Gastroesophageal sphincter (tissue), 3 donors: ENCODE measurements around the gene MNAT1.

Experiments
- EP300 ChIP-seq: sonication (generic); formaldehyde crosslinking; IDR thresholded peaks from one replicate; pipeline ENCODE4 v1.6.1; 2017; ENCODE audit warnings: antibody characterized with exemption, mild to moderate bottlenecking
- POLR2A ChIP-seq, 2 donors: fragments of 450-650 bp; IDR thresholded peaks; one replicate each; pipeline ENCODE4 v1.6.1; 2017; ENCODE audit warnings: antibody characterized with exemption in 2 of 2, mild to moderate bottlenecking in 2 of 2, moderate library complexity in 1 of 2
- POLR2AphosphoS5 ChIP-seq: sonication (generic); formaldehyde crosslinking; IDR thresholded peaks from one replicate; pipeline ENCODE4 v1.6.1; 2017; ENCODE audit warnings: antibody characterized with exemption
- TF ChIP-seq, protein P1 (sequence below), 4 experiments: fragments of 200-600 bp in 2 of 4; fragments of 450-650 bp in 2 of 4; sonication (generic) in 1 of 4; IDR thresholded peaks; one replicate each; pipeline ENCODE4 v1.5.1; 2017 to 2019; ENCODE audit warnings: antibody characterized with exemption in 4 of 4, mild to moderate bottlenecking in 2 of 4, moderate library complexity in 2 of 4

DNA sequence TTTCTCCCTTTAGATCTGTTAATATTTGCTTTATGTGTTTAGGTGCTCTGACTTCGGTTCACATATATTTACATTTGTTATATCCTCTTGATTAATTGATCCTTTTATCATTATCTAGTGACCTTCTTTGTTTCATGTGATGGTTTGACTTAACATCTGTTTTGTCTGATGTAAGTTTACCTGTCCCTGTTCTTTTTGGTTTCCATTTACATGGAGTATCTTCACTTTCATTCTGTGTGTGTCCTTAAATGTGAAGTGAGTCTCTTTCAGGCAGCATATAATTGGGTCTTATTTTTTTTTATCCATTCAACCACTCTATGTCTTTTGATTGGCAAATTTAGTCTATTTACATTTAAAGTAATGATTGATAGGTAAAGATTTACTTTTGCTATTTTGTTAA is 222.1 kb downstream of the MNAT1 start:
- TF ChIP-seq EP300 (no peak), POLR2A (IDR thresholded peaks at IDR 0.05) (no peak), POLR2AphosphoS5 (no peak)
- TF ChIP-seq, protein P1, sequence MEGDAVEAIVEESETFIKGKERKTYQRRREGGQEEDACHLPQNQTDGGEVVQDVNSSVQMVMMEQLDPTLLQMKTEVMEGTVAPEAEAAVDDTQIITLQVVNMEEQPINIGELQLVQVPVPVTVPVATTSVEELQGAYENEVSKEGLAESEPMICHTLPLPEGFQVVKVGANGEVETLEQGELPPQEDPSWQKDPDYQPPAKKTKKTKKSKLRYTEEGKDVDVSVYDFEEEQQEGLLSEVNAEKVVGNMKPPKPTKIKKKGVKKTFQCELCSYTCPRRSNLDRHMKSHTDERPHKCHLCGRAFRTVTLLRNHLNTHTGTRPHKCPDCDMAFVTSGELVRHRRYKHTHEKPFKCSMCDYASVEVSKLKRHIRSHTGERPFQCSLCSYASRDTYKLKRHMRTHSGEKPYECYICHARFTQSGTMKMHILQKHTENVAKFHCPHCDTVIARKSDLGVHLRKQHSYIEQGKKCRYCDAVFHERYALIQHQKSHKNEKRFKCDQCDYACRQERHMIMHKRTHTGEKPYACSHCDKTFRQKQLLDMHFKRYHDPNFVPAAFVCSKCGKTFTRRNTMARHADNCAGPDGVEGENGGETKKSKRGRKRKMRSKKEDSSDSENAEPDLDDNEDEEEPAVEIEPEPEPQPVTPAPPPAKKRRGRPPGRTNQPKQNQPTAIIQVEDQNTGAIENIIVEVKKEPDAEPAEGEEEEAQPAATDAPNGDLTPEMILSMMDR (IDR thresholded peaks at IDR 0.05) = no peak
